Left lung (tissue), 10 donors: ENCODE data around the gene SLC6A16. TPM values are rescaled to one million over a fixed set of nuclear protein-coding genes. Genes with fewer than 3 reads are reported as not detected.

ENCODE experiments used
- ATAC-seq: fragments of 200-7000 bp; cut with Tn5 transposase; one replicate; pipeline ENCODE4 v1.9.1; 2020; ENCODE audit warnings: moderate library complexity
- DNase-seq, 4 donors: peaks; one replicate each; pipeline ENCODE4 v3.0.0-alpha.2; 2013 to 2020
- H3K27ac ChIP-seq, 2 donors: fragments of 200-600 bp; sonication (generic) in 1 of 2; one replicate each; pipeline versions ENCODE4 v1.5.0 to v1.8.0; 2020 to 2021
- H3K27me3 ChIP-seq, 2 donors: fragments of 200-600 bp; sonication (generic) in 1 of 2; one replicate each; pipeline versions ENCODE4 v1.5.0 to v1.8.0; 2020 to 2021
- H3K36me3 ChIP-seq, 2 donors: fragments of 200-600 bp; sonication (generic) in 1 of 2; one replicate each; pipeline versions ENCODE4 v1.5.0 to v1.8.0; 2020 to 2021
- H3K4me1 ChIP-seq, 2 donors: fragments of 200-600 bp; one replicate each; pipeline ENCODE4 v1.8.0; 2021
- H3K4me3 ChIP-seq, 2 donors: fragments of 200-600 bp; sonication (generic) in 1 of 2; one replicate each; pipeline versions ENCODE4 v1.5.0 to v1.8.0; 2020 to 2021; ENCODE audit warnings: mild to moderate bottlenecking in 1 of 2
- H3K9me3 ChIP-seq, 2 donors: fragments of 200-600 bp; sonication (generic) in 1 of 2; one replicate each; pipeline versions ENCODE4 v1.5.0 to v1.8.0; 2020 to 2021
- CTCF ChIP-seq, 2 donors: fragments of 200-600 bp; sonication (generic) in 1 of 2; IDR thresholded peaks; one replicate each; pipeline versions ENCODE4 v1.5.0 to v1.8.0; 2021; ENCODE audit warnings: antibody characterized with exemption in 2 of 2
- intact Hi-C, 2 donors: fragments of 100-400 bp; cut with DNase I; formaldehyde crosslinking; loops; one replicate each; pipeline versions ENCODE4 v1.11.2 to v1.14.2; 2022
- polyA plus RNA-seq, 6 donors: library from polyadenylated mRNA; unstranded; fragments of 120-200 nt; gene quantifications; one replicate each; pipeline ENCODE4 v1.2.1, GENCODE V29; 2013; ENCODE audit not compliant: insufficient read length in 6 of 6
- total RNA-seq, 2 donors: library from RNA; stranded (reverse); fragmentation: NEBNext Ultra II Directional; extraction: Animal tissue kit (Norgen Biotek cat#: 25700); gene quantifications; one replicate each; pipeline ENCODE4 v1.2.1, GENCODE V29; 2021
- donor health status: DM: no; HTN: yes; CAD: no.
- donor health status: DM: no; HTN: no; CAD: no.

SLC6A16 gene
- total and polyA plus RNA-seq, 8 donors, result 0.52 to 6.2 (median 4.0) TPM

- no peaks in the 10 kb centered on the region for H3K36me3 ChIP-seq
- no peaks in the 10 kb centered on the region for H3K4me1 ChIP-seq
Observed at GRCh38 chr19:49287141-49287770, 37.7 kb downstream of the SLC6A16 start.

GRCh38 chr19:49282184-49282583, 42.8 kb downstream of the SLC6A16 start:
- no peak overlapping the region for H3K4me3 ChIP-seq
- DNase-seq (no peak), ATAC-seq (no peak)
- intact Hi-C loops, result no loop called here
- TF ChIP-seq CTCF (IDR thresholded peaks at IDR 0.05), result no peak
- H3K4me1 ChIP-seq, result no peaks in the 10 kb centered on the region
- H3K27ac ChIP-seq, result no peak overlapping the region
- H3K36me3 ChIP-seq, result no peaks in the 10 kb centered on the region
- no peaks in the 10 kb centered on the region for H3K27me3 ChIP-seq
- H3K9me3 ChIP-seq, result no peaks in the 10 kb centered on the region

More at GRCh38 chr19:49287141-49287770, 37.7 kb downstream of the SLC6A16 start:
- no peak for TF ChIP-seq CTCF (IDR thresholded peaks at IDR 0.05)
- ATAC-seq, result no peak
- Histone ChIP-seq H3K9me3 (no peaks in the 10 kb centered on the region), H3K4me3 (no peak overlapping the region), H3K27me3 (no peaks in the 10 kb centered on the region), H3K27ac (no peak overlapping the region)
- no peak for DNase-seq
- intact Hi-C loops, result no loop called here

- intact Hi-C loops, result no loop called here
- peaks cover 0 to 9% of the 10 kb centered on the region in 2 donors for H3K27me3 ChIP-seq
- TF ChIP-seq CTCF (IDR thresholded peaks at IDR 0.05), result no peak
- no peak for DNase-seq
- H3K4me3 ChIP-seq, result no peak overlapping the region
- H3K27ac ChIP-seq, result no peak overlapping the region
- no peaks in the 10 kb centered on the region for H3K36me3 ChIP-seq
- peaks cover 0 to under 1% of the 10 kb centered on the region in 2 donors for H3K9me3 ChIP-seq
- ATAC-seq, result no peak
- no peaks in the 10 kb centered on the region for H3K4me1 ChIP-seq
Observed at GRCh38 chr19:49272204-49272603, 52.8 kb downstream of the SLC6A16 start.

- H3K4me3 ChIP-seq, result no peak overlapping the region
Observed at GRCh38 chr19:49271080-49271753, 53.8 kb downstream of the SLC6A16 start.

More at GRCh38 chr19:49271080-49271753, 53.8 kb downstream of the SLC6A16 start:
- peaks cover 0 to 9% of the 10 kb centered on the region in 2 donors for H3K27me3 ChIP-seq
- ATAC-seq (no peak), DNase-seq (no peak)
- peaks cover 5 to 9% of the 10 kb centered on the region in 2 donors for H3K9me3 ChIP-seq
- intact Hi-C loops, result no loop called here
- no peaks in the 10 kb centered on the region for H3K4me1 ChIP-seq
- no peak for TF ChIP-seq CTCF (IDR thresholded peaks at IDR 0.05)
- no peak overlapping the region for H3K27ac ChIP-seq
- H3K36me3 ChIP-seq, result no peaks in the 10 kb centered on the region
